Hematopoietic multipotent progenitor cell treated with erythropoietin and hydrocortisone succinate and interleukin-3 and kit ligand, for 6 days (in vitro differentiated cells): Measurements from ENCODE around the gene MR1.

Source experiments
- DNase-seq: peaks from one replicate; pipeline ENCODE4 v3.0.0-alpha.2; 2015

The MR1 gene

DNA sequence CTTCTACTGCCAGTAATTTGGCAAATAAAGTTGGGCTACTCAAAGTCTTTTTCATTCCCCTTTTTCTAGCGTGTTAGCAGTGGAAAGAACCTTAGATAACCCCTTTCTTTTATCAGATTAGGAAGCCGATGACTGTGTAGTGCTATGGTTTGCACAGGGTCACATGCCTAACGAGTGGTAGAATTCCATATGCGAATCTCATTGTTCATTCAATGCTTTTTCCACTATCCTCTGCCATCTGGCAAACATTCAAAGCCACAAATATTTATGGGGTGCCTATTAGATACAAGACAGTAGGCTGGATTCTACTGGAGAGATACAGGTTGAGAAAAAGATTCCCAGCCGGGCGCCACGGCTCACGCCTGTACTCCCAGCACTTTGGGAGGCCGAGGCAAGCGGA lies 39.9 kb downstream of the MR1 start:
- DNase-seq: no peak

DNA sequence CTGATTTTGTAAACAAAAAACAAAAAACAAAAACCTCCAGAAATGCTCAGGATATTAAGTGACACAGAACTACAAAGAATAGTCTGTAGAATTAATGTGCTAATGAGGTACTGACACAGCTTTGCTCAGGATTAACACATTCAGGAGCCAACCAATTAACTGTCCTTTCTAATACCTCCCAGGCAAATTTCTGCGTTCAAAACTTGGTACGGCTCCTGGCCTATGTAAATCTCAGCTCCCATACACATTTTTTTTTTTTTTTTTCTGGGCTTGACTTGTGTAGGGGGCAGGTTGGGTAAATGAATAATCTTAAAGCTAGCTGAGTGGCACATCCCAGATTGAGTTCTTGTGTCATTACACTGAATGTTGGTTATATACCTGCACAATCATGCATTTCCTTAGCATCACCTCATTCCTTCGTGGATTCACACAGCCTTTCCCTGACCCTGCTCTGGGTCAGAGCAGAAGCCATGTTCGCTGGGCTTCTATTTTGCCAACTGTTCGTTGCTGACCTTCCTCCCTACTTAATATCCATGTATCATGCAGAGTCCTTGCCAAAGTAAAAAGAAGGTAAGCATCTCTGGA lies 42.1 kb downstream of the MR1 start:
- DNase-seq: no peak

DNA sequence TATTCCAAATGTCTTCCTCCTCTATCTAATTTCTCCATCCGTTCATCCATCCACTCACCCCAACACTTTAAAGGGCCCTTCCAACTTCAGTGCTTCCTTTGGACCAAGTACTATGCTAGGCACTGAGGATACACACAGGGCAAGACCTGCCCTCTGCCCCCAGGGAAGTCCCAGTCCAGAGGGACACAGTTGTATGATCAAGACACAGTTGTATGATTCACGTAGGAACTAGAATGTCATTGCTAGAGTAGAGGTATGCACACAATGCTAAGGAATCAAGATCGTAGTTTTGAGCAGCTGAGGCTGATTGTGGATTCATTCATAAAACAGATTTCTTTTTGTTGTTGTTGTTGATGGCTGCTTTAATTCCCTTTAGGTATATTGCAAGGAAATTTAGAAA lies 43.1 kb downstream of the MR1 start:
- no peak for DNase-seq

DNA sequence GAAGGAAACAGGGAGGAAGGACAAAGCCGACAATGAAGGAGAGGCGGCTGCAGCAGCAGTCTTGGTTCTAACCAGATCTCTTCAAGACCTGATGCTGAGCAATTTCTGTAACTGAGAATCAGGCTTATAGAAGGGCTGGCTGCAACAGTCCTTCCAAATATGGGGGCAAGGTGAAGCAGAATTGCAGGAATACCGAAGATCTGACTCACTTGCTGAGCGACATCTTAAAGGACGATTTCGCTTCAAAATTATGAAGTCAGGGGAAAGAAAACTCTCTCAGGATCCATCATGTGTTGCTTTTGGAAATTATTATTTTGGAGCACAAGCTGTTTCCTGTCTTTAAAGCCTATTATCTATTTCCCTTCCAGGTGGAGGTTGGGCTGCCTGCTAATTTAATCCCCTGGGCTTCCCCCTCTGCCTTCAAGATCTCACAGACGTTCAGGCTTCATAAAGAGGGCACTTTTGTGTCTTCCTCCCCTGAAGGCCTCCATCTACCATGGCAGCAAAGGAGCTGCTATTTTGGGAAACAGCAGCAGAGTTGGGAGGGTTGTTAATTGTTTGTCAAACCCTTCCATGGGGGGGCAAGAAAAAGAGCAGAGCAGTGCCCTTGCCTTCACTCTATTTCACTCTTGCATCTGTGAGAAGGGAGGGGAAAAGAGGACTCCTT lies 43.9 kb downstream of the MR1 start:
- DNase-seq: no peak

- no peak for DNase-seq
Measured at GRCh38 chr1:181079382-181079781, 45.6 kb downstream of the MR1 start.

- DNase-seq: no peak
Measured at GRCh38 chr1:181079920-181080319, 46.1 kb downstream of the MR1 start.

DNA sequence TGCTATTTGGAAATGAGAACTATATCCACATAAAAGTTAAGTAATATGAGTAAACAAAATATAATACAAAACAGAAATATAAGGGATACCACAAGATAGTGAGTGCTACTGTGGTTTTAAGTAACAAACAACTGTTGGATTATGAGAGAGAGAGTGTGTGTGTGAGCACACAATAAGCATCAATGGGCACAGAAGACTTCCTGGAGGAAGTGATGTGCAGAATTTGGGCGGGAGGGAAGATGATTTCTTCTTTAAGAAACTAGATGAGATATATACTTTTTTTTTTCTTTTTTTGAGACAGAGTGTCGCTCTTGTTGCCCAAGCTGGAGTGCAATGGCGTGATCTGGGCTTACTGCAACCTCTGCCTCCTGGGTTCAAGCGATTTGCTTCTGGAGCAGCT lies 46.8 kb downstream of the MR1 start:
- DNase-seq: no peak

DNA sequence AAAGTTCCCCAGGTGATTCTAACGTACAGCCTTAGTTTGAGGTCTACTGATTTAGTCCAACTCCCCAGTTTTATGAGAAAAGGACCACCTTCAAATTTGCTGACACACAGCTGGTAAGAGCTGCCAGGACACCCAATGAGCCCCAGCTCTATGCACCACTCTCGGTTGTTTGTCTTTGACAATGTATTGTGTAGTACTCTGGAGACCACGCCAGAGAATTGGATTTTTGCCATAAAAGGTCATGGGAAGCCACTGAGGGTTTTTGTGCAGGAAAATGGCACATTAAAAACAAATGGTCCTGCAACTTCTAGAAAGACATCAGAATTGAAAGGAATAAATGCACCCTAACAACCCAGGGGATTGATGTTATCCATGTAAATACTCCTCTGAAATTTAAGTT lies 47.6 kb downstream of the MR1 start:
- DNase-seq: no peak

DNA sequence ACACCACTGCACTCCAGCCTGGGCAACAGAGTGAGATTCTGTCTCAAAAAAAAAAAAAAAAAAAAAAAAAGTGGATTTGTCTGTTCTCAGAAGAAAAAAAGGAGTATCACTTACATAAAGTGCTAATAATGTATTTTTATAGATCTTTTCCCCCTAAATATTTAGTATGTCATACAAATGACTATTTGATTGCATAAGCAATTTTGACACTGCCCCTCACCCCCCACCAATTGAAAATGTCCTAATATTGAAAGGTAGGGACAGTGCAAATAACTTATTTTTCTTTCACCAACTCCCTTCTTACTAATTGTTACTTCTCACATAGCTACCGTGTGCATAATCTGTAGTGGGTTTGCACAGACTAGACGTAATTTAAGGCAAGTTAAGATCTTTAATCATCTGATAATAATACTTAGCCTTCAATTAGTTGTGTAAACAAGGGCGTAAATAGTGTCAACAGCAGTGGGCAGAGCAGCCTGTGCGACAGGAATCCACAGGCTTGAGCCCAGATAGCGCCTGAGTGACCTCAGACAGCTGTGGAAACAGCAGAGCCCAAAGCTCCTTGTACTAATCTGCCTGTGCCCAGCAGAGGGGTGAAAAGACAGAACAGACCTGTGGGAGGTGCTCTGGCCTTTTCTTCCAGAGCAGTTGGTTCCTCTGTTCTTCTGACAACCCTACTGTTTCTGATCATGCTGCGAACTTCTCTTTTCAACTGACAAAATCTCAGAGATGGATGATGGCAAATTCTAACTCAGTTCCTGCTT lies 50.2 kb downstream of the MR1 start:
- DNase-seq: peak; percentile 92

DNA sequence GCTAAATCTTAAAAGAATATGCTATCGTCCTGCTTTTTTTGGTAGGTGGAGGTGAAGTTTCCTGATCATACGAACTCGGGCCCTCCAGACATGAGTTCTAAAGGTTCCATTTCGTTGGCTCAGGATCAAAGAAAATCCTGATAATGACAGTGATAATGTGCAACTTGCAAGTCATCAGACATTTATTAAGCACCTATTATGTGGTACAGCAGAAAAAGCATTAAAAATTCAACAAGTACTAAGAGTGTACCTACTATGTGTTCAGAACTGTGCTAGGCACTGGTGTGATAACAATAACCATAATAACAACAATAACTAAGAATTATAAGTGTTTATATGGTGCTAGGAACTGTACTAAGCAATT lies 50.8 kb downstream of the MR1 start:
- DNase-seq: no peak

- DNase-seq: peak; percentile 59
Measured at GRCh38 chr1:181086091-181086490, 52.3 kb downstream of the MR1 start.

DNA sequence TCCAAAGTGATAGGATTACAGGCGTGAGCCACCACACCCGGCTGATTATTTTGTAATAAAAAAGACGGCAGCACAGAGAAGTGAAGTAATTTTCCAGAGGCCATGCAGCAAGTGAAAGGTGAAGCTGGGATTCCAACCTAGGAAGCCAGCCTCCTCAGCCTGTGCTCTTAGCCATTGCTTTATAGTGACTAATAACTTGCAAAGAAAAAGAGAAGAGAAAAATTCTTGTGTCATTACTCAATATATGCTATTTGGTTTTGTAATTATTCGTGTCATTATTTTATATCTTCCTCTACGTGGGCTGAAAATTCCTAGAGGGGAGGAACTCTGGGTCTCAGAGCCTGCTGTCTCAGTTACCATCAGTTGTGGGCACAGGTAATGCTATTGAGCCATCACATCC lies 53.1 kb downstream of the MR1 start:
- DNase-seq: no peak

DNA sequence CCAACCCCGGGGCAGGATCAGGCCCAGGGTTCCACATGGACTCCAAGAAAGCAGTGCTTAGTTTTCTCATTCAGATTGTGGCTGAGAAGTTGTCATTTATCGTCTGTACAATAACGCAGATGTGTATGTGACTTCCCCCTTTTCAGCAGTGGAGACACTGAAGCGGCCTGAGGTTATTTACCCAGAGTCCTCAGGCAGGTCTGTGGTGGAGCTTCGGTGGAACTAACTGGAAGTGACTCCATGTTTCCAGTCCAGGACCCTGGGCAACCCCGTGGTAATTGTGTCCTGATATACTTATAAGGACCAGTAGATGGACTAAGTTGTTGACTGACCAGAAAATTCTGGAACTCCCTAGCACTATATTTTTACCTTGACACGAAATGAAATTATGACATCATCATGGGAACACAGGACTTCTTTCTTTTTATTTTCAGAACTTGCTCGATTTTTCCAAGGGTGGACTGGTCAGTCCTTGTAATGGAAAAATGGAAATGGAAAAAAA lies 53.7 kb downstream of the MR1 start:
- DNase-seq: peak; percentile 81

GRCh38 chr1:181088079-181089016 lies 54.6 kb downstream of the MR1 start, which contains the start of gene IER5:
TSS of gene IER5 (plus strand) at chr1:181088700. CDS start at chr1:181088903, 203 bp downstream.
- DNase-seq: peak; percentile 98

GRCh38 chr1:181089017-181089675 lies 55.4 kb downstream of the MR1 start:
- DNase-seq: peak; percentile 37

DNA sequence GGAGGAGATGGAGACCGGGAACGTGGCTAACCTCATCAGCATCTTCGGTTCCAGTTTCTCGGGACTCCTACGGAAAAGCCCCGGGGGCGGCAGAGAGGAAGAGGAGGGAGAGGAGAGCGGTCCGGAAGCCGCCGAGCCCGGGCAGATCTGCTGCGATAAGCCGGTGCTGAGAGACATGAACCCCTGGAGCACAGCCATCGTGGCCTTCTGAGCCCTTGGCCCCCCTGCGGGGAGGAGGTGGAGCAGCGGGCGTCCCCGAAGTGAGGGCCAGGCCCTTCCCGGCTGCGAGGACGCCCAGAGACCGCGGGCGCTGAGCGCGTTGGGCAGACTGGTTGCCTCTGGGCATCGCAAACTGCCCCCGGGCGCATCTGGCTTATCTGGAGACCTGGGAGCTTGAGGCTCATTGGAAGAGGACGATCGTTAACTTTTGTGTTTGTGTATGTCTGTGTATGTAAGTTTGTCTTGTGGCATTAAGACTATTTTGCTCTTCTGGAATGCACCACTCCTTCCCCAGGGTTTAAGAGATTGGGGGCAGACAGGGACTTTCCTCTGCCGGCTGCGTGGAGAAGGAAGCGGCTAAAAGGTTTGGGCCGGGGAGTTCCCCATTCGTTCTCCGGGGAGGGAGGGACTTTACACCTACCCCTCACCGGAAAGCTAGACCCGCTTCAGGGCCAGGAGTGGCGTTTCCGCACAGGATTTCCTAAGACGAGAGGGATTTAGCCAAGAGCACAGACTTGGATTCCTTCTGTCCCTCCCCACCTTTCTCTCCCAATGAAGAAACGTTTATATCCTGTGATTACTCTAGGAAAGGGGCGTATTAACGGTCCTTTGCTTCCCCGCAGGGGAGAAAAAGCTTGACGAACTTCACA lies 56.1 kb downstream of the MR1 start:
- DNase-seq: peak; percentile 86

- peak; percentile 90 for DNase-seq
Measured at GRCh38 chr1:181090641-181091126, 56.9 kb downstream of the MR1 start.

GRCh38 chr1:181091309-181092040 lies 57.7 kb downstream of the MR1 start:
- DNase-seq: no peak

DNA sequence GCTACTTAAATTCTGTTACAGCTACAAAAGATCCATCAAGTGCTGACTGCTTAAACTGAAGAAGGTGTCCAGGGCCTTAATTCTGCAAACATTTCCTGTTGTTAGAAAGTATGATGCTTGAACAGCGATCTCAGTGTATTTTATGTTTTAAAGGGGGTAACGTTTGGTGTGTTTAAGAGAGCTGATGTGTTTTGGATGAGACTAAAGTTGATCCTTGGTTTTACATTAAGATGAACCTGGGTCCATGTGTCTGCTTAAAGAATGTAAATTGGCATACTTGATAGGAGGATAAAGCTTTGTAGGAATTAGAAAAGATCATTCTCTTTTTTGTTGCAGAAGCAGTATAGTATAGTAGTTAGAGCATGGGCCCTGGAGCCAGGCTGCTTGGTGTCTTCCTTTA lies 58.3 kb downstream of the MR1 start:
- no peak for DNase-seq

GRCh38 chr1:181092883-181093458 lies 59.2 kb downstream of the MR1 start:
- DNase-seq: no peak
